SK-N-MC (cell line): ENCODE data around the gene PBX1.

ENCODE experiments used
- EZH2 ChIP-seq: fragments of 200-600 bp; sonication (generic); IDR thresholded peaks from one replicate; pipeline ENCODE4 v1.6.1; 2017; ENCODE audit warnings: antibody characterized with exemption
- FOXP2 ChIP-seq: optimal IDR thresholded peaks from 2 replicates; pipeline ENCODE3; 2011; ENCODE audit warnings: mild to moderate bottlenecking, moderate library complexity; ENCODE audit not compliant: insufficient read depth; ENCODE audit errors: extremely low read length, control extremely low read depth
- POLR2AphosphoS5 ChIP-seq: IDR thresholded peaks from 2 replicates; pipeline ENCODE4 v1.6.1; 2012; ENCODE audit warnings: mild to moderate bottlenecking, low read depth, low read length, borderline replicate concordance

GRCh38 chr1:164576291-164577271, 17.6 kb downstream of the PBX1 start:
- TF ChIP-seq POLR2AphosphoS5 (no peak), EZH2 (no peak), FOXP2 (peak; percentile 59)
